ENCODE results near the gene PRKCSH. TPM values are rescaled to one million over a fixed set of nuclear protein-coding genes. Genes with fewer than 3 reads are reported as not detected.

PRKCSH gene
- total RNA-seq, 1 experiment from 2014 or later: 399 TPM

GRCh38 chr19:11423791-11424181, 11.6 kb upstream of the PRKCSH start:
- Histone ChIP-seq H3K27me3 (ENCODE audit: control insufficient read depth, insufficient read depth, low read length) (no peaks in the 10 kb centered on the region), H3K4me3 (ENCODE audit: low read depth in 2 of 2, low read length in 2 of 2) (no peak overlapping the region), H3K36me3 (ENCODE audit: control insufficient read depth, insufficient read depth, low read length) (peaks cover 2% of the 10 kb centered on the region; the same call in 1 of the 2 replicates), H3K4me1 (ENCODE audit: control insufficient read depth, insufficient read depth, low read length) (no peaks in the 10 kb centered on the region), H3K27ac (ENCODE audit: low read length) (no peak overlapping the region), H3K9me3 (ENCODE audit: control insufficient read depth, insufficient read depth, low read depth, low read length) (no peaks in the 10 kb centered on the region)
- ChIA-PET POLR2A (no interaction called here), CTCF (no interaction called here)
- no peak for DNase-seq (ENCODE audit: low read depth, low spot score)
- intact Hi-C loops (cut with micrococcal nuclease; ENCODE audit: unreplicated experiment): no loop called here
- ATAC-seq: no peak
- in situ Hi-C loops (cut with HindIII; ENCODE audit: low pct_unique_long_range_greater_than_20kb, low sequenced_read_pairs): no loop called here
- no TSS peak for BruUV-seq (replicated peaks)
- TF ChIP-seq SIN3A (IDR thresholded peaks at IDR 0.05; ENCODE audit: borderline replicate concordance, insufficient read depth, low read depth, low read length) (no peak), TCF7L2 (IDR thresholded peaks at IDR 0.05; ENCODE audit: low read depth, low read length) (no peak), CTCF (IDR thresholded peaks at IDR 0.05) (no peak), REST (IDR thresholded peaks at IDR 0.05; ENCODE audit: insufficient read depth in 1 of 2, low read depth in 2 of 2, low read length in 1 of 2) (no peak), POLR2AphosphoS5 (IDR thresholded peaks at IDR 0.05; ENCODE audit: low read depth, low read length) (no peak)

GRCh38 chr19:11425719-11426457, 9.5 kb upstream of the PRKCSH start:
- ATAC-seq: no peak

More at GRCh38 chr19:11425719-11426457, 9.5 kb upstream of the PRKCSH start:
- TF ChIP-seq TCF7L2 (IDR thresholded peaks at IDR 0.05; ENCODE audit: low read depth, low read length): no peak
- no peak for TF ChIP-seq REST (IDR thresholded peaks at IDR 0.05; ENCODE audit: insufficient read depth in 1 of 2, low read depth in 2 of 2, low read length in 1 of 2)
- TF ChIP-seq POLR2AphosphoS5 (IDR thresholded peaks at IDR 0.05; ENCODE audit: low read depth, low read length): no peak
- TF ChIP-seq SIN3A (IDR thresholded peaks at IDR 0.05; ENCODE audit: borderline replicate concordance, insufficient read depth, low read depth, low read length): no peak
- no peak for TF ChIP-seq CTCF (IDR thresholded peaks at IDR 0.05)
- ChIA-PET CTCF (no interaction called here), POLR2A (no interaction called here)
- Histone ChIP-seq H3K36me3 (ENCODE audit: control insufficient read depth, insufficient read depth, low read length) (no peaks in the 10 kb centered on the region), H3K4me1 (ENCODE audit: control insufficient read depth, insufficient read depth, low read length) (no peaks in the 10 kb centered on the region), H3K27me3 (ENCODE audit: control insufficient read depth, insufficient read depth, low read length) (no peaks in the 10 kb centered on the region), H3K27ac (ENCODE audit: low read length) (no peak overlapping the region), H3K4me3 (ENCODE audit: low read depth in 2 of 2, low read length in 2 of 2) (no peak overlapping the region), H3K9me3 (ENCODE audit: control insufficient read depth, insufficient read depth, low read depth, low read length) (no peaks in the 10 kb centered on the region)
- intact Hi-C loops (cut with micrococcal nuclease; ENCODE audit: unreplicated experiment) (no loop called here), in situ Hi-C loops (cut with HindIII; ENCODE audit: low pct_unique_long_range_greater_than_20kb, low sequenced_read_pairs) (no loop called here)
- no TSS peak for BruUV-seq (replicated peaks)
- DNase-seq (ENCODE audit: low read depth, low spot score): no peak

All from Panc1 (cell line).